Lower leg skin (tissue), 4 donors: ENCODE measurements around the gene LGALS14. TPM values are rescaled to one million over a fixed set of nuclear protein-coding genes. Genes with fewer than 3 reads are reported as not detected.

Source experiments
- DNase-seq, 2 donors: peaks; one replicate each; pipeline ENCODE4 v3.0.0-alpha.2; 2019; ENCODE audit warnings: low spot score in 2 of 2
- H3K4me3 ChIP-seq: fragments of 200-600 bp; sonication (generic); 2 replicates; pipeline ENCODE4 v1.5.1; 2017; ENCODE audit warnings: mild to moderate bottlenecking, low read depth; ENCODE audit not compliant: poor library complexity, severe bottlenecking
- CTCF ChIP-seq, 3 donors: fragments of 450-650 bp; IDR thresholded peaks; one replicate each; pipeline ENCODE4 v1.5.1; 2016; ENCODE audit warnings: antibody characterized with exemption in 3 of 3, mild to moderate bottlenecking in 3 of 3, moderate library complexity in 2 of 3
- POLR2A ChIP-seq, 2 donors: fragments of 450-650 bp; IDR thresholded peaks; one replicate each; pipeline ENCODE4 v1.6.1; 2016 to 2017; ENCODE audit warnings: antibody characterized with exemption in 2 of 2, mild to moderate bottlenecking in 1 of 2, moderate library complexity in 1 of 2
- WGBS, 2 donors: methylation state at CpG; one replicate each; pipeline ENCODE4 v1.1.5; 2018; 5-methylcytosine and 5-hydroxymethylcytosine counted together
- intact Hi-C: fragments of 100-400 bp; cut with DNase I; formaldehyde crosslinking; loops from one replicate; pipeline ENCODE4 v1.15.0; 2023; ENCODE audit warnings: low total_unique reads
- total RNA-seq, 4 donors: library from RNA; depleted of rRNA; stranded (reverse); fragments of >200 nt; gene quantifications; one replicate each; pipeline ENCODE4 v1.1.0, GENCODE V29; 2016

LGALS14 gene
- total RNA-seq, 4 donors from 2014 or later, result not detected

GRCh38 chr19:39746836-39747529 lies 42.7 kb downstream of the LGALS14 start:
- TF ChIP-seq CTCF (IDR thresholded peaks at IDR 0.05), result no peak
- TF ChIP-seq POLR2A (IDR thresholded peaks at IDR 0.05), result no peak
- 69 to 75% methylated on average over 4 of the region's 4 CpGs for WGBS, 2 donors
- intact Hi-C loops, result no loop called here
- no peak for DNase-seq
- H3K4me3 ChIP-seq, result no peak overlapping the region

GRCh38 chr19:39749981-39750380 lies 45.7 kb downstream of the LGALS14 start:
- no peak for TF ChIP-seq POLR2A (IDR thresholded peaks at IDR 0.05)
- TF ChIP-seq CTCF (IDR thresholded peaks at IDR 0.05), result no peak
- intact Hi-C loops, result no loop called here
- no peak overlapping the region for H3K4me3 ChIP-seq
- DNase-seq, result no peak
- WGBS, 2 donors, result 79 to 83% methylated on average over 5 of the region's 5 CpGs

GRCh38 chr19:39752390-39752789 lies 48.1 kb downstream of the LGALS14 start:
- TF ChIP-seq CTCF (IDR thresholded peaks at IDR 0.05), result no peak
- H3K4me3 ChIP-seq, result no peak overlapping the region
- no peak for DNase-seq
- intact Hi-C loops, result no loop called here

GRCh38 chr19:39752795-39753194 lies 48.5 kb downstream of the LGALS14 start:
- no peak overlapping the region for H3K4me3 ChIP-seq
- TF ChIP-seq CTCF (IDR thresholded peaks at IDR 0.05) (no peak), POLR2A (IDR thresholded peaks at IDR 0.05) (no peak)
- DNase-seq, result no peak
- intact Hi-C loops, result no loop called here

- no peak overlapping the region for H3K4me3 ChIP-seq
- TF ChIP-seq CTCF (IDR thresholded peaks at IDR 0.05) (no peak), POLR2A (IDR thresholded peaks at IDR 0.05) (no peak)
- WGBS, 2 donors, result 71 to 82% methylated on average over 2 of the region's 2 CpGs
- no peak for DNase-seq
- intact Hi-C loops, result no loop called here
These were observed 50.3 kb downstream of the LGALS14 start for GRCh38 chr19:39754544-39754943.

- DNase-seq, result no peak
- WGBS, 2 donors, result 61 to 69% methylated on average over 3 of the region's 3 CpGs
- H3K4me3 ChIP-seq, result no peak overlapping the region
- no peak for TF ChIP-seq POLR2A (IDR thresholded peaks at IDR 0.05)
- no peak for TF ChIP-seq CTCF (IDR thresholded peaks at IDR 0.05)
- intact Hi-C loops, result no loop called here
These were observed 50.7 kb downstream of the LGALS14 start for GRCh38 chr19:39754971-39755370.
